Pancreas (tissue), 10 donors: ENCODE data around the gene KRTAP4-16. TPM values are rescaled to one million over a fixed set of nuclear protein-coding genes. Genes with fewer than 3 reads are reported as not detected.
"Not testable (repeated sequence)": the region's sequence is repeated elsewhere in the genome, so short reads cannot be mapped to it uniquely, and the experiment has no call there.

Experiments used
- ATAC-seq, 4 donors: fragments of 200-7000 bp; cut with Tn5 transposase; one replicate each; pipeline versions ENCODE4 v1.8.0 to v1.9.1; 2020; ENCODE audit warnings: mild to moderate bottlenecking in 4 of 4, moderate library complexity in 4 of 4
- DNase-seq, 6 donors: peaks; one replicate each; pipeline ENCODE4 v3.0.0-alpha.2; 2020
- FAIRE-seq: peaks from 2 replicates; lab custom pipeline; 2012; peaks lifted over from hg19 to GRCh38; lab: Jason Lieb, UNC
- H3K27ac ChIP-seq, 4 donors: fragments of 200-600 bp; sonication (generic); 1 replicate in 3 of 4; 2 replicates in 1 of 4; pipeline versions ENCODE4 v1.5.0 to v1.8.0; 2020
- H3K27me3 ChIP-seq, 4 donors: fragments of 200-600 bp; one replicate each; pipeline ENCODE4 v1.8.0; 2021
- H3K36me3 ChIP-seq, 3 donors: fragments of 200-600 bp; sonication (generic) in 1 of 3; one replicate each; pipeline versions ENCODE4 v1.5.0 to v1.8.0; 2020 to 2021
- H3K4me1 ChIP-seq, 3 donors: fragments of 200-600 bp; one replicate each; pipeline ENCODE4 v1.8.0; 2021
- H3K4me3 ChIP-seq, 4 donors: fragments of 200-600 bp; sonication (generic) in 2 of 4; one replicate each; pipeline versions ENCODE4 v1.5.0 to v1.8.0; 2020 to 2021
- H3K9me3 ChIP-seq, 4 donors: fragments of 200-600 bp; one replicate each; pipeline ENCODE4 v1.8.0; 2021
- WGBS, 2 donors: extraction: QIAGEN DNeasy Blood & Tissue Kit; methylation state at CpG; one replicate each; pipeline ENCODE4 v1.1.7; 2013; 5-methylcytosine and 5-hydroxymethylcytosine counted together
- intact Hi-C, 3 donors: fragments of 100-400 bp; cut with DNase I; formaldehyde crosslinking; loops; one replicate each; pipeline versions ENCODE4 v1.11.1 to v1.14.2; 2022
- polyA plus RNA-seq, 2 donors: library from polyadenylated mRNA; stranded (reverse); fragments of 200-250 nt; gene quantifications; one replicate each; pipeline ENCODE4 v1.2.3, GENCODE V29; 2013
- total RNA-seq, 6 donors: library from RNA; stranded (reverse); fragmentation: NEBNext Ultra II Directional in 4 of 6; extraction: Animal tissue kit (Norgen Biotek cat#: 25700) in 4 of 6; gene quantifications; one replicate each; pipeline versions ENCODE4 v1.2.1 to v1.2.4, GENCODE V29; 2021 to 2023
- TF ChIP-seq, protein P1 (sequence below), 4 donors: fragments of 200-600 bp; sonication (generic) in 3 of 4; IDR thresholded peaks; one replicate each; pipeline versions ENCODE4 v1.5.0 to v1.8.0; 2021; ENCODE audit warnings: antibody characterized with exemption in 4 of 4
- donor health status: healthy with polysubstance abuse.
- donor health status: DM: no; HTN: no; CAD: no; lungs with moderate emphysema.
- donor health status: DM: no; HTN: no; CAD: no.
- donor health status: control.
- donor health status: control.
- donor health status: Bipolar disorder and iron deficiency.
- donor health status: DM: yes; HTN: yes; CAD: no.
- donor health status: DM: no; HTN: no; CAD: no.
- donor health status: DM: no; HTN: no; CAD: no.
- donor health status: DM: yes; HTN: yes; CAD: no.

KRTAP4-16 gene
- total and polyA plus RNA-seq, 8 donors: not detected

DNA sequence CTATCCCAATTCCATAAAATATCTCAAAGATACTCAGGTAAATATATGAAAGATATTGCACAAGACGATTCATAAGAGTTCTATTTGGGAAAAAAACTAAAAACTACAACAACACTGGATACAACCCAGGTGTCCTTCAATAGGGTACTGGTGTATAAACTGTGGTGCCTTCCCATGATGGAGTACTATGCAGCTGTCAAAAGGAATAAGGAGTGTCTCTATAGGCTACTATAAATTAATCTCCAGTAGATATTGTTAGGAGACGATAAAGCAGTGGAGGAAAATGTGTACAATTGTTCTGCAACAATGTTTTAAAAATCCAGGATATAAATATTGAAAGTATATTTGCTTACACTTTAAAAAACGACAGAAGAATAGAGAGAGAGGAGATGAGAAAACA lies 24.4 kb upstream of the KRTAP4-16 start:
- ATAC-seq (no peak), FAIRE-seq (no peak), DNase-seq (no peak)
- TF ChIP-seq, protein P1, sequence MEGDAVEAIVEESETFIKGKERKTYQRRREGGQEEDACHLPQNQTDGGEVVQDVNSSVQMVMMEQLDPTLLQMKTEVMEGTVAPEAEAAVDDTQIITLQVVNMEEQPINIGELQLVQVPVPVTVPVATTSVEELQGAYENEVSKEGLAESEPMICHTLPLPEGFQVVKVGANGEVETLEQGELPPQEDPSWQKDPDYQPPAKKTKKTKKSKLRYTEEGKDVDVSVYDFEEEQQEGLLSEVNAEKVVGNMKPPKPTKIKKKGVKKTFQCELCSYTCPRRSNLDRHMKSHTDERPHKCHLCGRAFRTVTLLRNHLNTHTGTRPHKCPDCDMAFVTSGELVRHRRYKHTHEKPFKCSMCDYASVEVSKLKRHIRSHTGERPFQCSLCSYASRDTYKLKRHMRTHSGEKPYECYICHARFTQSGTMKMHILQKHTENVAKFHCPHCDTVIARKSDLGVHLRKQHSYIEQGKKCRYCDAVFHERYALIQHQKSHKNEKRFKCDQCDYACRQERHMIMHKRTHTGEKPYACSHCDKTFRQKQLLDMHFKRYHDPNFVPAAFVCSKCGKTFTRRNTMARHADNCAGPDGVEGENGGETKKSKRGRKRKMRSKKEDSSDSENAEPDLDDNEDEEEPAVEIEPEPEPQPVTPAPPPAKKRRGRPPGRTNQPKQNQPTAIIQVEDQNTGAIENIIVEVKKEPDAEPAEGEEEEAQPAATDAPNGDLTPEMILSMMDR (IDR thresholded peaks at IDR 0.05): no peak
- no peak overlapping the region for H3K27ac ChIP-seq
- intact Hi-C loops: no loop called here
- peaks cover 0 to 7% (median 0%) of the 10 kb centered on the region in 4 donors for H3K27me3 ChIP-seq
- H3K4me1 ChIP-seq: no peaks in the 10 kb centered on the region
- no peak overlapping the region for H3K4me3 ChIP-seq
- WGBS, 2 donors: 54 to 71% methylated on average over 3 of the region's 3 CpGs
- H3K9me3 ChIP-seq: no peaks in the 10 kb centered on the region
- no peaks in the 10 kb centered on the region for H3K36me3 ChIP-seq

DNA sequence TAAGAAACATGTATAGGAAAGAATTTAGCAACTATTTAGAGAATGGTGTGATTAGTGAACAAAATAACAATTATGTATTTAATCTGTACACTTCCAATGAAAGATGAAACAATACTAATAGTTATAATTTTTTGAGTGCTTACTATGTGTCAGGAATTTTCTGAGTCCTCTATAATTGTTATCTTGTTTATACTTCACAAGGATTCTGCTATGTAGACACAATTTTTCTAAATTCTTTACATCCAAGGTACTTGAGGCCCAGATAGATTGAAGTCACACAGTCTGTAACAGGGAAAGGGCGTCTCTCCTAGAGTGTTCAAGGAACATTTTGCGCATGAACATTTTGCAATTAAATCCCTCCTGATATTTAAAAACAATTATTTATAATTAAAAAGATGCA lies 23.1 kb upstream of the KRTAP4-16 start:
- peaks cover 0 to 7% (median 0%) of the 10 kb centered on the region in 4 donors for H3K27me3 ChIP-seq
- ATAC-seq (no peak), FAIRE-seq (no peak), DNase-seq (no peak)
- H3K27ac ChIP-seq: no peak overlapping the region
- H3K9me3 ChIP-seq: no peaks in the 10 kb centered on the region
- intact Hi-C loops: no loop called here
- H3K4me3 ChIP-seq: no peak overlapping the region
- 70 to 78% methylated on average over 2 of the region's 2 CpGs for WGBS, 2 donors
- TF ChIP-seq, protein P1 (IDR thresholded peaks at IDR 0.05): no peak
- H3K36me3 ChIP-seq: no peaks in the 10 kb centered on the region
- H3K4me1 ChIP-seq: no peaks in the 10 kb centered on the region

DNA sequence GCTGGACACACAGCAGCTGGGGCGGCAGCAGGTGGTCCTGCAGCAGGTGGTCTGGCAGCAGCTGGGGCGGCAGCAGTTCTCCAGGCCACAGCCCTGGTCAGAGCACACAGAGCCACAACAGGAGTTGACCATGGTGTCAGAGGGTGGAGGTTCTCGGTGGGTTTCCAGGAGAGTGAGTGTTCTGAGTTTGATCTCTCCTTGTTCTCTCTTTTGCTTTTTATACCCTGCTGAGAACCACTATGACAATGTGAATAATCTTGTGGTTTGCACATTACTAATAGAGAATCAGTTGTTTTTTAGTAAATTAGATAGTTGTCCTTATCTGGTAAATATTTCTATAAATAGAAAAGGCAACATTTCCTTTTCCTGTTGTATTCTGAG lies 22.0 kb upstream of the KRTAP4-16 start, which contains the start of gene KRTAP4-12:
Gene KRTAP4-12, minus strand, starts transcription at position 192 of the 381 bp plus-strand sequence. Its CDS starts 60 bp downstream, at position 132.
- H3K27me3 ChIP-seq, FAIRE-seq, H3K9me3 ChIP-seq, DNase-seq, H3K27ac ChIP-seq, H3K36me3 ChIP-seq, intact Hi-C loops, ATAC-seq, H3K4me3 ChIP-seq, H3K4me1 ChIP-seq: not testable (repeated sequence)
- 53 to 77% methylated on average over 3 of the region's 3 CpGs for WGBS, 2 donors

DNA sequence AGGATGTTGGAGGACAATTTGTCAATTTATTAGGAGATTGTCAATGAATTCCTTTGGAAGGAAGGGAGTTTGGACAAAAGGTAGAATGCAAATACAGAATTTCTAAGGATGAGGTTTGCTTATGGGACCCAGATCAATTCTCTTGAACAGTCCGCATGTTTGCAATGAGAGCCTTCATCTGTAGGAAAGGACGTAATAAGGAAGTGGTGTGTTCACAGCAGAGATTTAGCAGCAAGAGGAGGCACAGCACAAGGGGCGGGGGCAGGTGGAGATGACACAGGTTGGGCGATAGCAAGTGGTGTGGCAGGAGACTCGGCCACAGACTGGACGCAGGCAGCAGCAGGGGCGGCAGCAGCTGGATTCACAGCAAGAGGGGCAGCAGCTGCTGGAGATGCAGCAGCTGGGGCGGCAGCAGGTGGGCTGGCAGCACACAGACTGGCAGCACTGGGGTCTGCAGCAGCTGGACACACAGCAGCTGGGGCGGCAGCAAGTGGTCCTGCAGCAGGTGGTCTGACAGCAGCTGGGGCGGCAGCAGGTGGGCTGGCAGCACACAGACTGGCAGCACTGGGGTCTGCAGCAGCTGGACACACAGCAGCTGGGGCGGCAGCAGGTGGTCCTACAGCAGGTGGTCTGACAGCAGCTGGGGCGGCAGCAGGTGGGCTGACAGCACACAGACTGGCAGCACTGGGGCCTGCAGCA lies 21.4 kb upstream of the KRTAP4-16 start:
- ATAC-seq, intact Hi-C loops: not testable (repeated sequence)
- peak in 1 of 6 donors; percentile 20 for DNase-seq

DNA sequence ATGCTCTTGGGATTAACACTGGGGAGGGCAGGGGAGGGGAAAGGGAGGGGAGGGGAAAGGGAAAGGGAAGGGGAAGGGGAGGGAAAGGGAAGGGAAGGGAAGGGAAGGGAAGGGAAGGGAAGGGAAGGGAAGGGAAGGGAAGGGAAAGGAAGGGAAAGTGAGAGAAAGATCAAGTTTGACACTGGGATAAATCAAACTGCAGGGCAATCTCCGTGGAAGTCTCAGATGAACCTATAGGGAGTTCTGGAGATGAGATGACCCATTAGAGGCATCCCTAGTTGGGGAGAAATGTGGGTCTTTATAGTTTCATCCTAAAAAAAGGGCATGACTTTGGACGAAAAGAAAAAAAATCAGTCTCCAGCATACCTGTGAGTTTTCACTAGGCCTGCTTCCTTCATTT lies 19.7 kb upstream of the KRTAP4-16 start:
- TF ChIP-seq, protein P1 (IDR thresholded peaks at IDR 0.05): no peak
- peaks cover 0 to 6% (median 0%) of the 10 kb centered on the region in 4 donors for H3K27me3 ChIP-seq
- intact Hi-C loops: no loop called here
- H3K4me3 ChIP-seq: no peak overlapping the region
- no peak for FAIRE-seq
- no peak for ATAC-seq
- H3K4me1 ChIP-seq: no peaks in the 10 kb centered on the region
- DNase-seq: no peak
- no peak overlapping the region for H3K27ac ChIP-seq
- no peaks in the 10 kb centered on the region for H3K9me3 ChIP-seq
- 63 to 78% methylated on average over 2 of the region's 2 CpGs for WGBS, 2 donors
- H3K36me3 ChIP-seq: no peaks in the 10 kb centered on the region

More for the DNA sequence above, 21.4 kb upstream of the KRTAP4-16 start:
- not testable (repeated sequence) for H3K4me1 ChIP-seq, FAIRE-seq, H3K36me3 ChIP-seq, H3K27ac ChIP-seq, H3K9me3 ChIP-seq, H3K27me3 ChIP-seq, H3K4me3 ChIP-seq
- WGBS, 2 donors: 64 to 67% methylated on average over 6 to 12 of the region's 12 CpGs

DNA sequence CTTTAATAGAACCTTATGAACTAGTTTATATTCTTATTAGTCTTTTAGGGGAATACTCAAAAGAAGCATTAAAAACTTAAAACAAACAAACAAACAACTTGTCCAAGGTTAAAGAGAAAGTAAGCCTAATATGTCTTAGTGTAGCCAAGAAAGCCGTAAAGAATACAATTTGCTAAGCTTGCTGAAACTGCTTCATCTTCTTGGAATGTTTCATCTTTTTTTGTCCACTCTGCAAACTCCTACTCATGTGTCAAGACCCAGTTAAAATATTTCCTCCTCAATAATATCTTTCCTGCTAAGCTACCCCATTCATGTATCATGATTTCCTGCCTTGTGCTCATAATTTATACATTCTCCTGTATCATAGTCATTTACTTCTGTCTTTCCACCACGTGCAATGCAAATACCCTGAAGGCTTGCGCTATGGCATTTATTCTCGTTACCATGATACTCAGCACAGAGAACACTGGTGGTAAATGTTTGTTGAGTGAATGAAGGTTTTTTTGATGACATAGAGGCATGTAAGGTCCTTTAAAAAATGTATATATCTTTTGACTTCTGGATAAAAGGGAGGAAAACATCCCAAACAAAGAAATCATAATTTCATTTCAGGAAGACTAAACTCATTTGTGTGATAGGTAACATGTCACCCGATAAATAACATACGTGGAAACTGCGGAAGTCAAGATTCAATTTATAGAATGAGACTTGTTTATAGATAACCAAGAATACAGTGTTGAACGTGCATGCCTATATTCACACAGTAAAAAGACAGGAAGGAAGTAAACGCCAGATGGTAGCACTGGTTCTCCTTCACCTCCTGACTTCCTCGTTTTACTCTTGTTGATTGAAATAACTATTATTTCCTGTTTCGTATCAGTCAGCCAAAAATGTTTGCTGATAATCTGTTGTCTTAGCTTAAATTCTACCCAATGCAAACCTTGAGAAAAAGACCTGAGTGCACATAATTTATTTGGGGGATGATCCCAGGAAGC lies 18.0 kb upstream of the KRTAP4-16 start:
- intact Hi-C loops, H3K36me3 ChIP-seq, DNase-seq, ATAC-seq, H3K4me3 ChIP-seq, H3K27me3 ChIP-seq, H3K9me3 ChIP-seq, H3K4me1 ChIP-seq, FAIRE-seq, H3K27ac ChIP-seq: not testable (repeated sequence)
- WGBS, 2 donors: 53 to 61% methylated on average over 11 of the region's 11 CpGs
